OCI-LY1 (cell line): ENCODE data around the gene SLC26A8.

Source experiments
- EZH2 ChIP-seq: fragments of 200-600 bp; sonication (generic), shearing (Covaris generic); IDR thresholded peaks from 2 replicates; pipeline ENCODE4 v1.8.0; 2017; ENCODE audit warnings: borderline replicate concordance, mixed run types, mild to moderate bottlenecking, antibody characterized with exemption, low read length, moderate library complexity, mixed read lengths
- TF ChIP-seq, protein P1 (sequence below): fragments of 200-600 bp; sonication (generic), shearing (Covaris generic); IDR thresholded peaks from 2 replicates; pipeline ENCODE4 v1.5.1; 2017; ENCODE audit warnings: mild to moderate bottlenecking, antibody characterized with exemption, low read length, moderate library complexity, mixed read lengths

DNA sequence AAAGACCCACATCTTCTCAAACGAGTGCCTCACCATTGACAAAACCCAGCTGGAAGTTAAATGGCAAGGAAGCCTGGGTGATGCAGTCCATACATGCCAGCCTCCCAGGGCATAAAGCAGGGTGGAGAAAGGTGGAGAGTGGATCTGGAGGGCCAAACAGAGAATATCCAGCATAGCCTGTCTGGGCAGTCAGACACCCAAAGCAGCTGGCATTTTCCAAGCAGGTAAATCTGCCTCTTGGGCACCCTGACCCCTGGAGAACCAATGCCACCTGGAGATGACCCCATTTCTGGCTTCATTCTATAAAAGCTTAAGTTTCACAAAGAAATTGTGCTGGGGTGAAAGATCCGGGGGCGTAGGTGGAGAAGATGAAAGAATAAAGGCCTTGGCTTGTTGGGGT is 98.5 kb downstream of the SLC26A8 start:
- TF ChIP-seq EZH2 = no peak
- TF ChIP-seq, protein P1, sequence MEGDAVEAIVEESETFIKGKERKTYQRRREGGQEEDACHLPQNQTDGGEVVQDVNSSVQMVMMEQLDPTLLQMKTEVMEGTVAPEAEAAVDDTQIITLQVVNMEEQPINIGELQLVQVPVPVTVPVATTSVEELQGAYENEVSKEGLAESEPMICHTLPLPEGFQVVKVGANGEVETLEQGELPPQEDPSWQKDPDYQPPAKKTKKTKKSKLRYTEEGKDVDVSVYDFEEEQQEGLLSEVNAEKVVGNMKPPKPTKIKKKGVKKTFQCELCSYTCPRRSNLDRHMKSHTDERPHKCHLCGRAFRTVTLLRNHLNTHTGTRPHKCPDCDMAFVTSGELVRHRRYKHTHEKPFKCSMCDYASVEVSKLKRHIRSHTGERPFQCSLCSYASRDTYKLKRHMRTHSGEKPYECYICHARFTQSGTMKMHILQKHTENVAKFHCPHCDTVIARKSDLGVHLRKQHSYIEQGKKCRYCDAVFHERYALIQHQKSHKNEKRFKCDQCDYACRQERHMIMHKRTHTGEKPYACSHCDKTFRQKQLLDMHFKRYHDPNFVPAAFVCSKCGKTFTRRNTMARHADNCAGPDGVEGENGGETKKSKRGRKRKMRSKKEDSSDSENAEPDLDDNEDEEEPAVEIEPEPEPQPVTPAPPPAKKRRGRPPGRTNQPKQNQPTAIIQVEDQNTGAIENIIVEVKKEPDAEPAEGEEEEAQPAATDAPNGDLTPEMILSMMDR = no peak
